VCaP (cell line): ENCODE results near the gene MUC5B.

ENCODE experiments used
- H3K27ac ChIP-seq: fragments of 450-650 bp; 2 replicates; pipeline ENCODE4 v1.5.1; 2017
- CTCF ChIP-seq: fragments of 450-650 bp; conservative IDR thresholded peaks from 2 replicates; pipeline ENCODE4 v1.5.1; 2017; ENCODE audit warnings: mild to moderate bottlenecking, moderate library complexity

The MUC5B gene

GRCh38 chr11:1217151-1217550 lies 5.7 kb upstream of the MUC5B start:
- TF ChIP-seq CTCF = no peak
- H3K27ac ChIP-seq = no peak overlapping the region

GRCh38 chr11:1218256-1218787 lies 4.5 kb upstream of the MUC5B start:
- H3K27ac ChIP-seq = no peak overlapping the region
- no peak for TF ChIP-seq CTCF

- TF ChIP-seq CTCF = no peak
- peak overlapping the region; percentile 62 for H3K27ac ChIP-seq
Measured at GRCh38 chr11:1218788-1219445, 3.9 kb upstream of the MUC5B start.

- no peak for TF ChIP-seq CTCF
- peak overlapping the region; percentile 62 for H3K27ac ChIP-seq
Measured at GRCh38 chr11:1219446-1219833, 3.4 kb upstream of the MUC5B start.

GRCh38 chr11:1219834-1220815 lies 2.7 kb upstream of the MUC5B start:
- H3K27ac ChIP-seq = peak overlapping the region; percentile 62
- no peak for TF ChIP-seq CTCF

GRCh38 chr11:1220941-1221721 lies 1.7 kb upstream of the MUC5B start:
- no peak overlapping the region for H3K27ac ChIP-seq
- no peak for TF ChIP-seq CTCF
